ENCODE results near the gene ZBTB45. TPM values are rescaled to one million over a fixed set of nuclear protein-coding genes. Genes with fewer than 3 reads are reported as not detected.

Gene ZBTB45
- total RNA-seq, 1 donor: 4.7 TPM

- H3K4me3 ChIP-seq (ENCODE audit: low read depth, low read length): no peak overlapping the region
- DNase-seq (ENCODE audit: low read depth): no peak
- no peak for TF ChIP-seq CTCF (IDR thresholded peaks at IDR 0.05; ENCODE audit: insufficient read depth, low read depth, low read length)
Measured at GRCh38 chr19:58531034-58531840, 11.6 kb upstream of the ZBTB45 start.

- DNase-seq (ENCODE audit: low read depth): no peak
- no peak overlapping the region for H3K4me3 ChIP-seq (ENCODE audit: low read depth, low read length)
- TF ChIP-seq CTCF (IDR thresholded peaks at IDR 0.05; ENCODE audit: insufficient read depth, low read depth, low read length): no peak
Measured at GRCh38 chr19:58529405-58529804, 9.8 kb upstream of the ZBTB45 start.

- TF ChIP-seq CTCF (IDR thresholded peaks at IDR 0.05; ENCODE audit: insufficient read depth, low read depth, low read length): no peak
- DNase-seq (ENCODE audit: low read depth): no peak
- no peak overlapping the region for H3K4me3 ChIP-seq (ENCODE audit: low read depth, low read length)
Measured at GRCh38 chr19:58522709-58523108, 3.1 kb upstream of the ZBTB45 start.

DNA sequence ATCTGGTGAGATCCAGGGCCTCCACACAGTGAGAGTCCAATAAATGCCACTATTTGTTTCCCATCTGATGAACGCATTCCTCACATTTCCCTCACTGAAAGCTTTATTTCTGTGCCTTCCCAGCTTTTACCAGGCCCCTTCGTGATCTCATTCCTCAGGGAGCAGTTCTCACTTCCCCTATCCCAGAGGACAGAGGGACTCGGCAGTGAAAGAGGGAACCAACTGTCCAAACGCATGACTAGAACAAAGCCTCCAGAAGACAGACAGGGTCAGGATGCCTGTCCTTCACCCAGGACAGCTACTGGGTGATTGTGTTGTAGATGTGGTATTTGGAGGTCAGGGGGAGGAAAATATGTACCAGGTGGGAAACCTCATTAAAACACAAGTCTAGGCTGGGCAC is 2.0 kb upstream of the ZBTB45 start:
- H3K4me3 ChIP-seq (ENCODE audit: low read depth, low read length): no peak overlapping the region

DNA sequence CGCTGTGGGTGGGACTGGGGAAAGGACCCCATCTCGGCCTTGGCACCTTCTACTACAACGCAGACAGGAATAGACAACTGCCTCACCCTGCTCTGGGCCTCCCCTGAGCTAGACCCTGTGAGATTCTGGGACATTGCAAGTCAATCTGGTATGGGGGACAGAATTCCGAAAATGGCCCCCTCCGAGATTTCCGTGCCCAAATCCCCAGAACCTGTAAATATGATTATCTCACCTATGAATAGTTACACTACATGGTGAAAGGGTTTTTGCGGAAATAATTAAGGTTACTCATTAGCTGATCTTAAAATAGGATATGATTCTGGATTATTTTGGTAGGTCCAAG is 618 bp upstream of the ZBTB45 start:
- TF ChIP-seq CTCF (IDR thresholded peaks at IDR 0.05; ENCODE audit: insufficient read depth, low read depth, low read length): no peak
- H3K4me3 ChIP-seq (ENCODE audit: low read depth, low read length): peak overlapping the region; percentile 85
- no peak for DNase-seq (ENCODE audit: low read depth)

More for the DNA sequence above, 2.0 kb upstream of the ZBTB45 start:
- DNase-seq (ENCODE audit: low read depth): no peak
- TF ChIP-seq CTCF (IDR thresholded peaks at IDR 0.05; ENCODE audit: insufficient read depth, low read depth, low read length): no peak

- DNase-seq (ENCODE audit: low read depth): peak; percentile 79
- H3K4me3 ChIP-seq (ENCODE audit: low read depth, low read length): peak overlapping the region; percentile 85
- TF ChIP-seq CTCF (IDR thresholded peaks at IDR 0.05; ENCODE audit: insufficient read depth, low read depth, low read length): peak; percentile 80
Measured at GRCh38 chr19:58519087-58519354, 589 bp downstream of the ZBTB45 start.
